ENCODE results near the gene CCSER2.
"Not testable (repeated sequence)": the region's sequence is repeated elsewhere in the genome, so short reads cannot be mapped to it uniquely, and the experiment has no call there.

CCSER2 gene

DNA sequence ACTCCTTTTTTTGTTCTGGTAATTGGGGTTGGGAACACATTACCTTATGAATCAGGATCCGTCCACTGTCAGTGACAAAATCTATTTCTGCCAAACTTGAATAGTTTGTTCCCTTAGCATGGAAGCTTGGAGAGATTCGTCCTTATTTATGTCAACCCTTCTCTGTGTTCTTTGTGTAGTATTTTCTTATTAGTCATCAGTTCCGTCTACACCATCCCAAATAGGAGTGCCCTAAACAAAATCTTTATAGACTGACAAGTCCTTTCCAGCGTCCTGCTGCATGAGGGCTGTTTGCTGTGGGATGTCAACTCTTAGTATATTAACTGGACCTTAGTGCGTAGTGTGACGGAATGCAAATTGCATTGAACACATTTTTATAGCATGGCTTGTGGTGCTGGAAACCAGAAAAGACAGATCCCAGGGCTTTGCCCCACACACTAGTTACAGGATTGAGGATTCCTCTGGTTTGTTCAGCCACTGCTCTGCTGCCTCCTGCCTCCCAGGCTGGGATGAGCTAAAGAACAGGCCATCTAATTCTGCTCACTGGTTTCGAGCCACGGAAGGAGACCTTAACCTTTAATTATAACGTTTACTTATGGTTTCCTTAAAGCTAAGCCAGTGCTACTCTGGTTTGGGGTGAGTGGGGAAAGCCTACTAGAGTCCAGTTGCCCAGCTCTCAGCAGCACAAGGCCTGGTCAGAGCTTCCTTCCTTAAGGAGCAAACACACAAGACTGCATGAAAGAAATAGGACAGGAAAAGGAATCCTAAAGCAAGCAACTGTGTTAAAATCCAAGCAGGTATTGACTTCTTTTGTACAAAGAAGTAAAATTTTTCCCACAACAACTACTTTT, 194.4 kb downstream of the CCSER2 start:
- DNase-seq (ENCODE audit: low read depth in 2 of 2), result no peak

DNA sequence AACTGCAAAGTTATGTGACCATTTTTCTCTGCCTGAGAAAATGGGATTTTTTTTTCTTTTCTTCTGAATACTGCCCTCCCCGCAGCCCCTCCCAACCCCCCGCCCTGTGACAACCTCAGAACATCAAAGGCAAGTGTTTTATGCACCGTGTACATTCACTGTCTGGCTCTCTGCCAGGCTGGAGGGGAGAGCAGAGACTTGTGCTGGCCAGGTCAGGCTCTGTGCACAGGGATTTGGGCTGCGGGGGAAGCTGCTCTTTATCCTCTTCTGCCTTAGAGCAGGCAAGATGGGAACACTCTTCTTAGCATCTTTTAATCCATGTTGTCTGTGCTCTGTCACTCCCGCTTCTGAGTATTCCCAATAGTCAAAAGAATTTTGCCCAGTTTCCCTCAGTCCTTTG, 195.1 kb downstream of the CCSER2 start:
- no peak for DNase-seq (ENCODE audit: low read depth in 2 of 2)

DNA sequence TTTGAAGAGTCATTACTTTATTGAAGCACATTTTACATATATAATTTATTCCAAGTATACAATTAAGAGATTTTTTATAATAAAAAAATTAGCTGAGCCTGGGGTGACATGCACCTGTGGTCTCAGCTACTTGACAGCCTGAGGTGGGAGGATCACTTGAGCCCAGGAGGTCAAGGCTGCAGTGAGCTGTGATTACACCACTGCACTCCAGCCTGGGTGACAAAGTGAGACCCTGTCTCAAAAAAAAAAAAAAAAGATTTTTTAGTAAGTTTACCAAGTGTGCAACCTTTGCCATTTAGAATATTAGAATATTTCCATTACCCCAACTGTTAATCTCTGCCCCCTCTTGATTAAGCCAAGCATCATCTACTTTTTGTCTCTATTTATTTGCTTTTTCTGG, 196.0 kb downstream of the CCSER2 start:
- no peak for DNase-seq (ENCODE audit: low read depth in 2 of 2)

DNA sequence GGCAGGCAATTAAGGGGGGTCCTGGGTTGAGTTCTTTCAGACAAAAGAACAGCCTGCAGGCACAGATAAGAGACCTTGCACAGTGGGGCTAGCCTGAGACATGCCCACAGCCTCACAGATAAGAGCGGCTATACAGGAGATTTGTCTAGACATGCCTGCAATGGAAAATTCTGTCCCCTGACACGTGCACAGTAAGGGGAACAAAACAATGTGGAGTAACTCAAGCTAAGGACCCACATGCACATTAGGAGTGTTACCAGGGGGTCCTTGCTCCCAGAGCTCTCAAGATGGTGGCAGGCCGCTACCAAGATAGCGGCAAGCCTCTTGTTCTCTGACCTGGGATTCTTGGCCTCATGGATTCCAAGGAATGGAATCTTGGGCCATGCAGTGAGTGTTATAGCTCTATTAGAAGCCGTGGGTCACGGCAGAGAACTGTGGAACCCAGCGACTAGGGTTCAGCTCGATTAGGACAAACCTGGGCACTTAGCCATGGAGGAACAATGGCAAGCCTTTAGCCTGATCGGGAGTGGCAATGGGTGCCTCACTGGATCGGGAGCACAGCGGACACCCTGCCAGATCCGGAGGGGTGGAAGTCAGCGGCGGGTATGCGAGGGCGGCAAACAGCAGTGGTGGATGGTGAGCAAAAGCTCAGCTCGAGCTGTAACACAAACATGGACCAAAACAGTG, 196.9 kb downstream of the CCSER2 start:
- DNase-seq (ENCODE audit: low read depth in 2 of 2), result no peak

DNA sequence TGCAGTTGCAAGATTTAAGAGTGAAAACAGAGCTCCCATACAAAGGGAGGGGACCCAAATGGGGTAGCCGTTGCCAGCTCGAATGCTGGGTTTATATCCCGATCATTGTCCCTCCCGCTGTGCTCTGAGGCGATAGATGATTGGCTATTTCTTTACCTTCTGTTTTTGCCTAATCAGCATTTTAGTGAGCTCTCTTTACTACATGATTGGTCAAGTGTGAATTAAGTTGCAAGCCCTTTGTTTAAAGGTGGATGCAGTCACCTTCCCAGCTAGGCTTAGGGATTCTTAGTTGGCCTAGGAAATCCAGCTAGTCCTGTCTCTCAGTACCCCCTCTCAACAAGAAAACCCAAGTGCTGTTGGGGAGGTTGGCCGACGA, 197.4 kb downstream of the CCSER2 start:
- not testable (repeated sequence) for DNase-seq (ENCODE audit: low read depth in 2 of 2)

DNA sequence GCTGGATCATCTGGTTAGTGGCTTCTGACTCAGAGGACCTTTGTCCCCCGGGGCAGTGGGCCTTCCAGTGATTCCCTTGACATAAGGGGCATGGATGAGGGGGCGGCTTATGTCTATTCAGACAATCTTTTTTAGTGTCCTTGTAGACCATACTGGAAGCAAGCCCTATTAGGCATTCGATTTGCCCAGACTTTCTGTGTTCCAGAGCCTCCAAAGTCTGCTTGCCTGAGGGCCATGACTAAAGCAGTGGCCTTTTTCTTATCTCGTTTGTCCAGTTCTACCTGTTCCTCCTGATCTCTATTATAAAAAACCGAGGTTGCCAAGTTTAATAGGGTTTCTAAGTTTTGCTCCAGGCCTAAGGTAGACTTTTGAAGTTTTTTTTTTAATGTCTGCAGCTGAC, 199.0 kb downstream of the CCSER2 start:
- not testable (repeated sequence) for DNase-seq (ENCODE audit: low read depth in 2 of 2)

DNA sequence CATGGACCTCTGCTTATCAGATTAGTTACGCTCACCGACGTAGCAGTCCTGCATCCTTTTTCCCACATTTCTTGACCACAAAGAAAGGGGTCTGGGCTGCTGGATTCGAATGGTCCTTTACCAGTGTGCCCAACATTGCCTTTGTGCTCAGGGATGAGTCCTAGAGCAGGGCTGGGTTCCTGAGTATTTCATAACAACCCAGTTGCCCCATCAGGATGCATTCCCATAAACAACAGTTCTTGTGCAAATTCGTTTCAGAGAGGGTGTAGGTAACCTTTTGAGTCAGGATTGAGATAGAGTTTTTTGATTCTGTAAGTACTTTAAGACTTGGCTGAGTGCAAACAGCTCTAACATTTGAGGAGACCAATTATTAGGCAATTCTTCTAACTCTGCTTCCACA, 200.1 kb downstream of the CCSER2 start:
- not testable (repeated sequence) for DNase-seq (ENCODE audit: low read depth in 2 of 2)

DNA sequence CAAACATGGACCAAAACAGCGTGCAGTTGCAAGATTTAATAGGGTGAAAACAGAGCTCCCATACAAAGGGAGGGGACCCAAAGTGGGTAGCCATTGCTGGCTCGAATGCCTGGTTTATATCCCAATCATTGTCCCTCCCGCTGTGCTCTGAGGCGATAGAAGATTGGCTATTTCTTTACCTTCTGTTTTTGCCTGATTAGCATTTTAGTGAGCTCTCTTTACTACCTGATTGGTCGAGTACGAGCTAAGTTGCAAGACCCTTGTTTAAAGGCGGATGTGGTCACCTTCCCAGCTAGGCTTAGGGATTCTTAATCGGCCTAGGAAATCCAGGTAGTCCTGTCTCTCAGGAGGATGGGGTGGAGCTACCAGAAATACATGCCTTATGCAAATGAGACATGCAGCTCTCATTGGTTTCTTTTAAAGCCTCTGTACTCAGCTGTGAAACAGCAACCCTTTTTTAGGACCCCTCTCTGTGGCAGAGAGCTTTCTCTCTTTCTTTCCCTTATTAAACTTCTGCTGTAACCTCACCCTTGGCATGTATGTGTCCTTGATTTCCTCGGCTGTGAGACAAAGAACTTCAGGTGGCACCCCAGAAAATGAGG, 202.4 kb downstream of the CCSER2 start:
- DNase-seq (ENCODE audit: low read depth in 2 of 2), result no peak

DNA sequence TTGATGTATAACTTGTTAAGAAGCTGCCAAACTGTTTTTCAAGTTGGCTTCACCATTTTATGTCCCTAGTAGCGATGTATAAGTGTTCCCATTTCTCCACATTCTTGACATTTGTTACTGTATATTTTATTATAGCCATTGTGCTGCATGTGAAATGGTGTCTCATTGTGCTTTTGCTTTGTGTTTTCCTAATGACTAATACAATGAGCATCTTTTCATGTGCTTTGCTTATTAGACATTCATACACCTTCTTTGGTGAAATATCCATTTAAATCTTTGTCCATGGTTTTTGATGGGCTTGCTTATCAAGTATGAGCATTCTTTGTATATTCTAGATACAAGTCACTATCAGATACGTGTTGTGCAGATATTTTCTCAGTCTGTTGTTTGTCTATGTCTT, 203.0 kb downstream of the CCSER2 start:
- no peak for DNase-seq (ENCODE audit: low read depth in 2 of 2)

DNA sequence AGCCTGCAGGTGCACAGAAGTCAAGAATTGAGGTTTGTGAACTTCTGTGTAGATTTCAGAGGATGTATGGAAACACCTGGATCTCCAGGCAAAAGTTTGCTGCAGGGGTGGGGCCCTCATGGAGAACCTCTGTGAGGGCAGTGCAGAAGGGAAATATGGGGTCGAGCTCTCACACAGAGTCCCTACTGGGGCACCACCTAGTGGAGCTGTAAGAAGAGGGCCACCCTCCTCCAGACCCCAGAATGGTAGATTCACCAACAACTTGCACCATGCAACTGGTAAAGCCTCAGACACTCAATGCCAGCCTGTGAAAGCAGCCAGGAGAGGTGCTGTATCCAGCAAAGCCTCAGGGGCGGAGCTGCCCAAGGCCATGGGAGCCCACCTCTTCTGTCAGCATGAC, 205.8 kb downstream of the CCSER2 start:
- DNase-seq (ENCODE audit: low read depth in 2 of 2), result no peak

DNA sequence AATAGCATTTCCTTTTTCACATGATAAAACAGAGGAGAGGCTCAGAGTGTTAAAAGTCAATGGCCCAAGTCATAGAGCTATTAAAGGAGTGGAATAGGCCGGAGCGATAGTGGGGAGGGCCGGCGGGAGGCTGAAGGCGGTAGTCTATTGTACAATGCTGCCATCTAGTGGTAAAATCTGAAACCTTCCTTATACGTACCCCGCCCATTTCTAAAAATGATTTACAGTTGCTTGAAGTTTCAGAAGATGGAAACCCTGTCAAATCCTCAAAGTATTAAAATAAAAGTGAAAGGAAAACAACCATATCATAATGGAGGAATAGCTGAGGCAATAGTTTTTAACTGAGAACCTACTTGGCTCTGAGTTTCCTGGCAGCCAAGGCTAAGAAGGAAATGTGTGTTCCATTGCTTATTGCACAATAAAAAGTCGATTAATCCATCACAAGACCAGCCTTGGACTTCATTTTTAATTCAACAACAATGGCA, 209.1 kb downstream of the CCSER2 start:
- peak in 1 of 2 donors; percentile 20 for DNase-seq (ENCODE audit: low read depth in 2 of 2)

DNA sequence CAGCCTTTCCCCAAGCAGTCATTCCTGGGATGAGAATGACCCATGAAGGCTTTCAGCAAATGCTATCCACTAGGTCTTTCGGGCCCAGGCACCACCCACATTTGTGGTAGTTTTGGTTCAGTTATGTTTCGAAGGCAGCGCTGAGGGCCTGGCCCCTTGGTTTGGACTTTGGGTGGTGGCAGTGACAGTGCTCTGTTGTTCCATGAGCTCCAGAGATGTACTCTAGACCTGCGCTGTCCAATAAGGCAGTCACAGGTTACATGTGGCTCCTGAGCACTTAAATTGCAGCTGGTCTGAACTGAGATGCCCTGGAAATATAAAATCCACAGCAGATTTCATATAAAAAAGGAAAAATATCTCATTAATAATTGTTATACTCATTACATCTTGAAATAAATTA, 209.6 kb downstream of the CCSER2 start:
- DNase-seq (ENCODE audit: low read depth in 2 of 2), result no peak

DNA sequence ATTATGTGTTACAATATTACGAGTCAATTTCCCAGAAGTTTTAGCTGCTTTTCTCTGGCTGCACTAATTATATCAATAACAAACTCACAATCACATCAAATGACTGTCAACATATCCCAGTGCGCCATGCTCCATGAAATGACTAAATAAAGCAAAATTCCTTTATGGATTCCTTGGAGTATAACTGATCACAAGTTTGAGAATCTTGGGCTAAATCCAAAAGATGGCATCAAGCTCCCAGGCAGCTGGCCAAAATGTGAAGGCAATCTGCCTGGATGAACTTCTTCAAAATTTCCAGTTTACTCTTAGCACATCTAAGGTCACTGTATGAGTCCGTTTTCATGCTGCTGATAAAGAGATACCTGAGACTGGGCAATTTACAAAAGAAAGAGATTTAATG, 210.8 kb downstream of the CCSER2 start:
- no peak for DNase-seq (ENCODE audit: low read depth in 2 of 2)

DNA sequence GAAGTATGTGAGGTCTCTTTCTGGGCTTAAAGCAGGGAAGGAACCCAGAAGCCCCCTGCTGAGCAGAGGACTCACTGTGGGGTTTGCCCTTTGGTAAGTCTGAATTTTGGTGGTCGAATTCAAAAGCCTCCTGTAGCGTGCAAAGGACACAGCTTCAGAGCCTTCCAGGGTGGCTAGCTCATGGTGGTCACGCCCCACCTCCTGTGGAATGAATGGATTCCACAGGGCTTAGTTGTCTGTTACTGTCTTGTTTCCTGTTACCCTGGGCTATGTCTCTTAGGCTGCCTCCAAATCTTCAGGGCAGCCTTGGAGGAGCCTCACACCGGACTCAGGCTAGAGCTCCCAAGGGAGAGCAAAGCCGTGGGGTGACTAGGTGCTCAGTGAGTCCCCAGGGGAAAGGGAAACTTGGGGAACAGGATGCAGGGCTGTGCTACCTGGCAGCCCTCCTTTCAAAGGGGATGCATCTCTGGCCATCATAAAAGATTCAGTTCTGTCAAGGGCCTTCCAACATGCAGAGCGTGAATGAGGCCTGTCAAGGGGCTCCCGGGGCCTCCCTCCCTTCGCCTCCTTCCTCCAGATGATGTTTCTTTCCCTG, 211.7 kb downstream of the CCSER2 start:
- DNase-seq (ENCODE audit: low read depth in 2 of 2), result no peak

DNA sequence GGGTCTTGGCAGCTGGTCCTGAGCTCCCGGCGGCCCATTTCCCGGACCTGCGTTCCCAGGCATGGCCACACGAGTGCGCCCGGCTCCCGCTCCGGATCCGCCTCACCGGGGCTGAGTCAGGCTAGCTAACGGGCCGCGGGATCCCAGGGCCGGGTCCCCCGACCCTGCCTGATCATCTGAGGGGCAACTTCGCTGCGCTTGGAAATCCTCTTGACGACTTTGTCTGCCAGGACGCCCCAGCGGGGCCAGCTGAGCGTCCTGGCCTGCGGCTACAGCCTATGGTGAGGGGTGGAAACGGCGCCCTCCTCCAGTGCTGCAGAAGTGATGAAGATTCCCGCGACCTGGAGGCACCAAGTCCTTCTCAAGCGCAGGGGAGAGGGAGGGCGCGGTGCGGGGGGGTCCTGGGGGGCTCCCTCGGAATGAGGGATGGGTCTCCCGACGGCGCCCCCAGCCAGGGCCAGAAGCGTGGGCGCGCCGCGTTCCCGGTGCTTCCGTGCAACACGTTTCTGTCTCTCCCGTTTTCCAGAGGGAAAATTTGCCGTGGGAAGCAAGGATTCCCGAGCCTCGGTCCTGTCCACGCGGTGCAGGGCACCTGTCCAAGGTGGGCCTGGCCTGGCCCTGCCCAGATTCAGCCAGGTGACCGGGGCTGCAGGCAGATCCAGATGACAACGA, 212.4 kb downstream of the CCSER2 start:
- DNase-seq (ENCODE audit: low read depth in 2 of 2), result peak; percentile 53 to 63

DNA sequence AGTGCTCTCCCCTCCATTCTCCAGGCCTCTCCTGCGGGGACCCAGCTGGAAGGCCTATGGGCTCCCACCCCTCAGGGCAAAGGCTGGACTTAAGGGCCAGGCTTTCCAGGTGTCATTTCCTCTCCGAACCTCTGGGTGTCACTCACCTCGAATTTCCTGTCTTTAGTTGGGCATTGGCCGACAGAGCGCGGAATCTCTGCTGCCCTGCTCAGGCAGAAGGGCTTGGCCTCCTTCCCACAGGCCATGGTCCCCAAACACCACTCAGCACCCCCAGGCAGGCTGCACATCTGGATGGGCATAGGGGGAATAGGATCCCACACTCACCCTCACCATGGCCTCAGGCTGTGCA, 212.9 kb downstream of the CCSER2 start:
- DNase-seq (ENCODE audit: low read depth in 2 of 2), result no peak

DNA sequence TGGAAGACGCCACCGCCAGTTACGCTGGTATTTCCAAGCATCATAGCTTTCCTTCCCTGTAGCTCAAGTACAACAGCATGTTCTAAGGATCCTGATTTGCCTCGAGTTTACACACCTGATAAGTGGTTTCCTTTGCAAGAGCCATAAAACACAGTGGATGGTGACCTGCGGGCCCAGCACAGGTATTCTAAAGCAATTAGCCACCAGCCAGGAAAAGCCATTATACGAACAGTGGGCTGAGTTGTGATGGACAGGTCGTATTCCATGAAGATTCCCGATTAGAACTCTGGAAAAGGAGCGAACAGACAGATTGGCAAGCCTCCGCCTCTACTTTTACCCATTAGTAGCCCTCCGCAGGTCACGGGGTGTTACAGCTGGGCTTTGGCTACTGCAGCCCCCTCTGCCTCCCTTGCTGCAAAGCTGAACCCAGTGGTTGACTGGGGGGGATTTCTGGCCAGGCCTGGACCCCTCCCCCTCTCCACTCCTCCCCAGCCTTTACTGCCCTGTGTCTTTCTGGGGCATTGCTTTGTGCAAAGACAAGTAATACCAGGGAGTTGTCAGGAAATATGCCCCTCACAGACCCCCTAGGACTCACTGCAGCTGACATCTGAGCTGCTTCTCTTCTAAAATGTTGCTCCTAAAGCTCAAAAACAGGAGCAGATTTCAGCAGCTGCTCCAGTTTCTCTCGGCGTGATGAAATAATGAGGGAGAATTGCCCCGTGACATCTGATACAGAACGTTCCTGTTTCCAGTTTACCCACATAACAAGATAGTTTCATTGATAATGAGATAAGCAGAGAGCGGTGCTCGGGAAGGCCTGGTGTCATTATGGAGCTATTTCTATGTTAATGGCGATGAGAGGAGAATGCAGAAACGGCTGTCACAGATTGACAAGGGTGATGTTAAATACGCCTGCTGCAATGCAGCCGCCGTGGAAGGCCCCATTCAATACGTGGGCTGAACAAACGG, 214.4 kb downstream of the CCSER2 start:
- no peak for DNase-seq (ENCODE audit: low read depth in 2 of 2)

DNA sequence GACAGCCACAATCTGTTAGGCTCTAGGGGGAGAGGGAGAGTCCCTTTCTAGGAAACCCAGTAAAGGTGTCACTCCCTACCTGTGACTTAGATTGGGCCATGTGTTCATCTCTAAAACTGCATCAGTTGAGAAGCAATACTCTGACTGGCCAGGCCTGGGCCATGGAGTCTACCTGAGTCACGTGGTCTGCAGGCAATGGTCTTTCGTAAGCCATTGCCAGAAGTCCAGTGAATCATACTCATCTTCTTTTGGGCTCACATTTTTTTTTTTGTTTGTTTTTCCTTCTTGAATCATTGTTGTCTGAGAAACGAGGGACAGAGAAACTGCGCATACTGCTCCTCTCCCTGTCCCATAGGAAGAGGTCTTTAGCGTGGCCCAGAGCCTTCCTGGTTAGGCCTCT, 215.6 kb downstream of the CCSER2 start:
- no peak for DNase-seq (ENCODE audit: low read depth in 2 of 2)

DNA sequence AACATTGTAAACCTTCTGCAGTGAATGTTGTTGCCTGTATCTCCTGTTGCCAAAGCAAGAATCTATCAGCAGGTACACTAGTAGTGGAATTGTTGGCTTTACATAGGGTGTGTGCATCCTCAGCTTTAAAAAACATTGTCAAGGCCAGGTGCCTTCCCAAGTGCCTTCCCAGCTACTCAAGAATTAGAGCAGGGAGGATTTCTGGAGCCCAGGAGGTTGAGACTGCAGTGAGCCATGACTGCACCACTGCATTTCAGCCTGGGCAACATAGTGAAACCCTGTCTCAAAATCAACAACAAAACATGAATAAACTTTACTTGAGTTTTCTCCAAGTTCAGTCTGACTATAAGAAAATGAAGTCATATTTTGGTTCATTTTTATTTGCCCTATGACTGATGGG, 217.3 kb downstream of the CCSER2 start:
- no peak for DNase-seq (ENCODE audit: low read depth in 2 of 2)

DNA sequence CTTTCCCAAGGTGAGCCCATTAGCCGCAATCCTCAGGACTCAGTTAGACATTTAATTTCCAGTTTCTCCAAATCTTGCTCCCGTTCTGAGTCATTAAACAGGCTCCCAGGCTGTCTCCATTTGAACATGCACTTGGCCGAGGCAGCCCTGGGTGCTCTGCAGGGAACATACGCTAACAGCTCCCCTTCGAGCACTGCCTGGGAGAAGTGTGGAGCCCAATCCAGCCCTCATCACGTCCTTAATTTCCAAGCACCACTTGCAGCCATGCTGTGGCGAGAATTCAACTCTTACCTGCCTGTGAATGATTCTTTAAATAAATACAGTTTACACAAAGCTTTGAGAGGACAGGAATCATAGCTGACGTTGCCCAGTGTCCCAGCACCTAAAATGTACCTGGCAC, 218.2 kb downstream of the CCSER2 start:
- no peak for DNase-seq (ENCODE audit: low read depth in 2 of 2)

DNA sequence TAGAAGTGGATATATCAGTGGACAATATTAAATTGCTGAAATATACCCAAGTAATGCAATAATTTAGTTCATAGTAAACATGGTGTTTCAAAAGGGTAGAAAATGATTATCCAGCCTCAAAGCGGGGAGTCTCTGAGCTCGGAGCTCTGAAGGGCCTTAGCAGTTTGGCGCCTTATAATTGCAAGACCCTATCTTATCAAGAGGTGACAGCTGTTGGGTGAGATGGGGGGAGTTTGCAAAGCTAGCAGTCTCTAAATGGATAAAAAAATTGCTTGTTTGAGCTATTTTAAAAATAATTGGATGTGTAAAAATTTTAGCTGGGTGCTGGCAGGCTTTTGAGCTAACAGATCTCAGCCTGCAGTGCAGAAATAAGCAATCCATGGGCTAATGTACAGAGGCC, 219.2 kb downstream of the CCSER2 start:
- DNase-seq (ENCODE audit: low read depth in 2 of 2), result no peak

Measured in activated CD4-positive, alpha-beta T cell treated with anti-CD3 and anti-CD28 coated beads for 24 hours (primary cell).